ENCODE measurements around the gene CAMSAP1. TPM values are rescaled to one million over a fixed set of nuclear protein-coding genes. Genes with fewer than 3 reads are reported as not detected.

Gene CAMSAP1
- total and polyA plus RNA-seq, 4 donors: 5.0 to 29.8 (median 15.1) TPM

GRCh38 chr9:135874859-135875258, 32.5 kb downstream of the CAMSAP1 start:
- Histone ChIP-seq H3K9ac (ENCODE audit: insufficient read depth in 1 of 2, low read length in 2 of 2) (no peak overlapping the region), H3K27me3 (ENCODE audit: control insufficient read depth in 3 of 3, insufficient read depth in 3 of 3, low read length in 2 of 3) (no peaks in the 10 kb centered on the region), H3K9me3 (ENCODE audit: control insufficient read depth in 4 of 4, insufficient read depth in 3 of 4, low read length in 3 of 4) (peaks cover 0 to under 1% (median 0%) of the 10 kb centered on the region in 4 donors), H3K4me1 (ENCODE audit: control insufficient read depth in 5 of 5, insufficient read depth in 5 of 5, low read length in 5 of 5) (peaks cover 0 to 2% (median 0%) of the 10 kb centered on the region in 5 donors), H3K27ac (ENCODE audit: low read depth in 1 of 2, low read length in 1 of 2) (no peak overlapping the region), H3K36me3 (ENCODE audit: control insufficient read depth in 4 of 4, insufficient read depth in 4 of 4, low read length in 4 of 4) (peaks cover 0 to 6% (median 2%) of the 10 kb centered on the region in 4 donors), H3K4me3 (no peak overlapping the region)
- DNase-seq (no peak), ATAC-seq (ENCODE audit: insufficient read depth, low FRiP score) (no peak)
- TF ChIP-seq, protein P1, sequence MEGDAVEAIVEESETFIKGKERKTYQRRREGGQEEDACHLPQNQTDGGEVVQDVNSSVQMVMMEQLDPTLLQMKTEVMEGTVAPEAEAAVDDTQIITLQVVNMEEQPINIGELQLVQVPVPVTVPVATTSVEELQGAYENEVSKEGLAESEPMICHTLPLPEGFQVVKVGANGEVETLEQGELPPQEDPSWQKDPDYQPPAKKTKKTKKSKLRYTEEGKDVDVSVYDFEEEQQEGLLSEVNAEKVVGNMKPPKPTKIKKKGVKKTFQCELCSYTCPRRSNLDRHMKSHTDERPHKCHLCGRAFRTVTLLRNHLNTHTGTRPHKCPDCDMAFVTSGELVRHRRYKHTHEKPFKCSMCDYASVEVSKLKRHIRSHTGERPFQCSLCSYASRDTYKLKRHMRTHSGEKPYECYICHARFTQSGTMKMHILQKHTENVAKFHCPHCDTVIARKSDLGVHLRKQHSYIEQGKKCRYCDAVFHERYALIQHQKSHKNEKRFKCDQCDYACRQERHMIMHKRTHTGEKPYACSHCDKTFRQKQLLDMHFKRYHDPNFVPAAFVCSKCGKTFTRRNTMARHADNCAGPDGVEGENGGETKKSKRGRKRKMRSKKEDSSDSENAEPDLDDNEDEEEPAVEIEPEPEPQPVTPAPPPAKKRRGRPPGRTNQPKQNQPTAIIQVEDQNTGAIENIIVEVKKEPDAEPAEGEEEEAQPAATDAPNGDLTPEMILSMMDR (IDR thresholded peaks at IDR 0.05; ENCODE audit: control extremely low read depth, extremely low read depth): no peak
- 95 to 96% methylated on average over 5 of the region's 5 CpGs for WGBS, 2 donors

GRCh38 chr9:135869909-135870308, 37.4 kb downstream of the CAMSAP1 start:
- TF ChIP-seq, protein P1 (IDR thresholded peaks at IDR 0.05; ENCODE audit: control extremely low read depth, extremely low read depth): no peak
- Histone ChIP-seq H3K4me1 (ENCODE audit: control insufficient read depth in 5 of 5, insufficient read depth in 5 of 5, low read length in 5 of 5) (peaks cover 0 to 1% (median 0%) of the 10 kb centered on the region in 5 donors), H3K9me3 (ENCODE audit: control insufficient read depth in 4 of 4, insufficient read depth in 3 of 4, low read length in 3 of 4) (peaks cover 0 to 5% (median 0%) of the 10 kb centered on the region in 4 donors), H3K4me3 (no peak overlapping the region), H3K36me3 (ENCODE audit: control insufficient read depth in 4 of 4, insufficient read depth in 4 of 4, low read length in 4 of 4) (peaks cover 0 to 2% (median 1%) of the 10 kb centered on the region in 4 donors), H3K27ac (ENCODE audit: low read depth in 1 of 2, low read length in 1 of 2) (no peak overlapping the region), H3K9ac (ENCODE audit: insufficient read depth in 1 of 2, low read length in 2 of 2) (no peak overlapping the region), H3K27me3 (ENCODE audit: control insufficient read depth in 3 of 3, insufficient read depth in 3 of 3, low read length in 2 of 3) (no peaks in the 10 kb centered on the region)
- DNase-seq (no peak), ATAC-seq (ENCODE audit: insufficient read depth, low FRiP score) (no peak)
- WGBS, 2 donors: 94 to 97% methylated on average over 3 of the region's 3 CpGs

GRCh38 chr9:135865531-135865930, 41.8 kb downstream of the CAMSAP1 start:
- no peaks in the 10 kb centered on the region for H3K27me3 ChIP-seq (ENCODE audit: control insufficient read depth in 3 of 3, insufficient read depth in 3 of 3, low read length in 2 of 3)
- H3K4me1 ChIP-seq (ENCODE audit: control insufficient read depth in 5 of 5, insufficient read depth in 5 of 5, low read length in 5 of 5): peaks cover 0 to 3% (median 0%) of the 10 kb centered on the region in 5 donors
- DNase-seq (no peak), ATAC-seq (ENCODE audit: insufficient read depth, low FRiP score) (no peak)
- no peak overlapping the region for H3K4me3 ChIP-seq
- H3K9ac ChIP-seq (ENCODE audit: insufficient read depth in 1 of 2, low read length in 2 of 2): no peak overlapping the region
- peaks cover 0 to 5% (median 1%) of the 10 kb centered on the region in 4 donors for H3K9me3 ChIP-seq (ENCODE audit: control insufficient read depth in 4 of 4, insufficient read depth in 3 of 4, low read length in 3 of 4)
- TF ChIP-seq, protein P1 (IDR thresholded peaks at IDR 0.05; ENCODE audit: control extremely low read depth, extremely low read depth): no peak
- 85 to 98% methylated on average over 7 of the region's 7 CpGs for WGBS, 2 donors
- H3K27ac ChIP-seq (ENCODE audit: low read depth in 1 of 2, low read length in 1 of 2): no peak overlapping the region
- H3K36me3 ChIP-seq (ENCODE audit: control insufficient read depth in 4 of 4, insufficient read depth in 4 of 4, low read length in 4 of 4): peaks cover 0 to 5% (median 2%) of the 10 kb centered on the region in 4 donors

Data from lung (tissue), 12 donors.